ENCODE results near the gene MLLT1.

GRCh38 chr19:6209233-6209632 lies 70.5 kb downstream of the MLLT1 start:
- TF ChIP-seq CTCF (IDR thresholded peaks at IDR 0.05) (no peak), EP300 (IDR thresholded peaks at IDR 0.05) (no peak), POLR2A (IDR thresholded peaks at IDR 0.05) (no peak), POLR2AphosphoS5 (IDR thresholded peaks at IDR 0.05) (no peak)
